AG10803 (cell line): ENCODE data around the gene PGAM1.
"Not testable (repeated sequence)": the region's sequence is repeated elsewhere in the genome, so short reads cannot be mapped to it uniquely, and the experiment has no call there.

Experiments used
- DNase-seq: peaks from one replicate; pipeline ENCODE4 v3.0.0; 2010; ENCODE audit warnings: low read depth
- H3K4me3 ChIP-seq: 2 replicates; pipeline ENCODE4 v1.5.1; 2011; ENCODE audit warnings: mild to moderate bottlenecking, low read length, control low read depth
- TF ChIP-seq, protein P1 (sequence below): conservative IDR thresholded peaks from 2 replicates; pipeline ENCODE4 v1.5.1; 2011; ENCODE audit warnings: mild to moderate bottlenecking, low read length, control low read depth, inconsistent platforms

PGAM1 gene

DNA sequence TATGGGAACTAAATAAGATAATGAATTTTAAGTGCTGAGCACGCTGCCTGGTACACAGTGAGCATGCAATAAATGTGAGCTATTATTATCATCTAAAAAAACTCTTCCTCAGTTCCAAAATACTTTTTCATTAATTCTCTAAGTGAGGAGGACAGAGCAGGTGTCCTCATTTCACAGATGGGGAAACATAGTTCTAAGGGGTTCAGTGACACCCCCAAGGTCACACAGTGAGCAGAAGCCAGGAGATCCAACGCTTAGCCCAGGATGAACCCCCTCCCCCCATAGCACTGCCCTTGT lies 18.1 kb upstream of the PGAM1 start:
- DNase-seq, result no peak
- TF ChIP-seq, protein P1, sequence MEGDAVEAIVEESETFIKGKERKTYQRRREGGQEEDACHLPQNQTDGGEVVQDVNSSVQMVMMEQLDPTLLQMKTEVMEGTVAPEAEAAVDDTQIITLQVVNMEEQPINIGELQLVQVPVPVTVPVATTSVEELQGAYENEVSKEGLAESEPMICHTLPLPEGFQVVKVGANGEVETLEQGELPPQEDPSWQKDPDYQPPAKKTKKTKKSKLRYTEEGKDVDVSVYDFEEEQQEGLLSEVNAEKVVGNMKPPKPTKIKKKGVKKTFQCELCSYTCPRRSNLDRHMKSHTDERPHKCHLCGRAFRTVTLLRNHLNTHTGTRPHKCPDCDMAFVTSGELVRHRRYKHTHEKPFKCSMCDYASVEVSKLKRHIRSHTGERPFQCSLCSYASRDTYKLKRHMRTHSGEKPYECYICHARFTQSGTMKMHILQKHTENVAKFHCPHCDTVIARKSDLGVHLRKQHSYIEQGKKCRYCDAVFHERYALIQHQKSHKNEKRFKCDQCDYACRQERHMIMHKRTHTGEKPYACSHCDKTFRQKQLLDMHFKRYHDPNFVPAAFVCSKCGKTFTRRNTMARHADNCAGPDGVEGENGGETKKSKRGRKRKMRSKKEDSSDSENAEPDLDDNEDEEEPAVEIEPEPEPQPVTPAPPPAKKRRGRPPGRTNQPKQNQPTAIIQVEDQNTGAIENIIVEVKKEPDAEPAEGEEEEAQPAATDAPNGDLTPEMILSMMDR, result no peak
- H3K4me3 ChIP-seq, result no peak overlapping the region

DNA sequence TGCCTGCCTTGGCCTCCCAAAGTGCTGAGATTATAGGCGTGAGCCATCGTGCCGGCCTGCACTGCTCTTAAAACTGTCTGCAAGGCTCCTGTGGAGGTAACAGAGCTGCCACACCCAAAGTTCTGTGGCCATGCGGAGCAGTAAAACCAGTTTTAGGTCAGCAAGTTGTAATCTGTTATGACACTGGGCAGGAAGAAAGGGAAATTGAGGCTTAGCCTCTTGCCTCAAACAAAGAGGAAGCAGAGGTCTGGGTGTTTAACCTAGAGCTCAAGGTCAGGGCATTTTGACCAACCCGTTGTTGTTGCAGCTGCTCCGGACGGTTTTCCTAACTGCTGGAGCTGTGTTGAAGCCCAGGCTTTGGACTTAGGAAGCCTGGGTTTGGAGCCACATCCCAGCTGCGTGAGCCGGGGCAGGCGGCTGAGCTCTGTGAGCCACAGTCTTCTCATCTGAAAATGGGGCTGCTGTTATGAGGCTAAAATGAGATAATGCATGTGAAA lies 17.4 kb upstream of the PGAM1 start:
- TF ChIP-seq, protein P1, result no peak
- H3K4me3 ChIP-seq, result no peak overlapping the region
- no peak for DNase-seq

DNA sequence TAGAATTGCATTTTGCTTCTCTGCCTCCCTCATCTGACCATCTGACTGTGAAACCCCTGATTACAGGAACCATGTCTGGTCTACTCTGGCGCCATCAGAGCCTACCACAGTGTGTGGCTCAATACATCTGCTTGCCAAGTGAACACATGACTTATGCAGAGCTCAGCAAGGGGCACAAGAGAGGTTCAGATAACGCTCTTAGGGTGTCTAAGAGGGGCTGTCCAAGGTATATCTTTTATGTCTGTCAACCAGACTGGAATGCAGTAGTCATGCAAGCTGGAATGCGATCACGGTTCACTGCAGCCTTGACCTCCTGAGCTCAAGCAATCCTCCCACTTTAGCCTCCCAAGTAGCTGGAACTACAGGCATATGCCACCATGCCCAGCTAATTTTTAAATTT lies 14.6 kb upstream of the PGAM1 start:
- DNase-seq, result no peak
- TF ChIP-seq, protein P1, result no peak
- H3K4me3 ChIP-seq, result no peak overlapping the region

- no peak for DNase-seq
- TF ChIP-seq, protein P1, result no peak
- no peak overlapping the region for H3K4me3 ChIP-seq
Measured at GRCh38 chr10:97412891-97413304, 13.1 kb upstream of the PGAM1 start.

DNA sequence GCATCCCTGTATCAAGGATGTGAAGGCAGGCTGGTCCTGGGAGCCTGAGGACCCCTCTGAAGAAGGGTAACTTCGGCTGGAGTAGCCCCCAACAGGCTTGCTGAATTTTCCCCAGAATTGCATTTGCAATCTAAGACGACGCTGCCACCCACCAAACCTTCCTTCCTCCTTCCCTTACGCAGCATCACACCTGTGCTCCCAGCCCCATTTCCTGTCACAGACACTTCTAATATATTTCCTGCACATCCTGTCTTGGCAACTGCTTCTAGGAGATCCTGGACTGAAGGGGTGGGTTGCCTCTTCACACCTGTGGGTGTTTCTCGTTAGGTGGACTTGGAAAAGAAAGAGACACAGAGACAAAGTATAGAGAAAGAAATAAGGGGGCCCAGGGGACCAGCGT lies 9.4 kb upstream of the PGAM1 start:
- no peak for DNase-seq
- TF ChIP-seq, protein P1, result no peak
- no peak overlapping the region for H3K4me3 ChIP-seq

DNA sequence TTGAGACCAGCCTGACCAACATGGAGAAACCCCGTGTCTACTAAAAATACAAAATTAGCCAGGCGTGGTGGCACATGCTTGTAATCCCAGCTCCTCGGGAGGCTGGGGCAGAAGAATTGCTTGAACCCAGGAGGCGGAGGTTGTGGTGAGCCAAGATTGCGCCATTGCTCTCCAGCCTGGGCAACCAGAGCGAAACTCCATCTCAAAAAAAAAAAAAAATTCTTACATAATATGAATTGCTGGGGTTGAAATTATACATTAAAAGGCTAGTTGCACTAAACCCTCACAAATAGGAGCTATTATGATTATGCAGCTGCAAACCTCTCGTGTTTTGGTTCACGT lies 2.3 kb upstream of the PGAM1 start:
- not testable (repeated sequence) for H3K4me3 ChIP-seq, DNase-seq

DNA sequence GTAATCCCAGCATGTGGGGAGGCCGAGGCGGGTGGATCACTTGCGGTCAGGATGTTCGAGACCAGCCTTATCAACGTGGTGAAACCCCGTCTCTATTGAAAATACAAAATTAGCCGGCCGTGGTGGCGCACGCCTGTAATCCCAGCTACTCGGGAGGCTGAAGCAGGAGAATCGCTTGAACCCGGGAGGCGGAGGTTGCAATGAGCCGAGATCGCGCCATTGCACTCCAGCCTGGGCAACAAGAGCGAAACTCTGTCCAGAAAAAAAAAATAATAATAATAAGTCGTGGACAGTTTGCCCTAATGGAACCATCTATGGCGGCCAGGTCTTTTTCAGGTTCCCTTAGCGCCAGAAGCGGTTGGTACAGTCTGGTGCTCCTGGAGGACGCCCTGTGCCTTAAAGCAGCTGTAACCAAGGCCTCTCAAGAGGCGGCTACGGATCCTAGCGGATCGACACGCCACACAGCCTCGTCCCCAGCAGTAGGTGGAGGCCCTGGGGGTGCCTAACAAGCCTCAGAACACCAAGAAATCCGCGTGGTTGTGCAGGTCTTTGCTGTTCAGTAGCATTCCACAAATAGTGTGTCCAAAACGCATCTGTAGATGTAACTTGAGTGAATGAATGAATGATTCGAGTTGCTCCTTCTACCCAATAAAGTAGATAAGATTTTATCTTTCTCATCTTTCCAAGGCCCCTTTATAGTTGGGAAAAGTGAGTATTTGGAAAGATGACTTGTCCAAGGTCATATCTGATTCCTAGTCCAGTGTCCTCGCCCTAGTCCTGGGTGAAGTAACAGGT lies 982 bp downstream of the PGAM1 start:
- peak overlapping the region; percentile 95 for H3K4me3 ChIP-seq
- TF ChIP-seq, protein P1, result no peak
- DNase-seq, result no peak
